Measurements from ENCODE around the gene DIS3L2.

DNA sequence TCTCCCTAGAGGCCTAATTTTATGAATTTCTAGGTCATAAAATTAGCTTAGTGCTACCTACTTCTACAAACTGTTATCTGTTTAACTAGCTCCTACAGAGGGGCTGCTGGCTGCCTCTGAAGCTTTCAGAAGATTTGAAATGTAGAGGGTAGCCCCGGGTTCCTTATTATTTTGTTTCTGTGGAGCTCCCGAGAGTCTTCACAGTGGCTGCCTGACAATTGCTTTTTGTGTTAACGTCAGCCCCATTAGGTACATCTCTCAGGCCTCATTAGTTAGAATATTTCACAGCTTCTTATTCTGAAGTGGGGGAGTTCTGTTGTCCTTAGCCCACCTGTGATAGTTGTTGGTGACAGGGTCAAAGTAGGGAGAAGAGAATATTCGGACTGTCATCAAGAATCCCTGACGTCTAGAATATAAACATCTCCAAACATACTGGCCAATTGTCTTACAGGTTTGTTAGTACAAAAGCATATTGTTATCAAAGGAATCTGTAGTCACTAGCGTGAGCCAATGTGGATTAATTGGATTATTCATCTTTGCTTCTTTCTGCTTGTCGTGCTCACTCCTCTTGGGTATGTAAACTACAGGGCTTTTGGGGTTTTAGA, 77.5 kb downstream of the DIS3L2 start:
- TF ChIP-seq CTCF (IDR thresholded peaks at IDR 0.05 in 4 of 5, conservative IDR thresholded peaks at IDR 0.05 in 1 of 5) (no peak), POLR2A (IDR thresholded peaks at IDR 0.05) (no peak)

Data from gastrocnemius medialis (tissue), 4 donors.